Ecto neural progenitor cell (in vitro differentiated cells): ENCODE results near the gene PCDHGA1.
A peak's percentile ranks its signal among the peaks of the same experiment; 100 is the strongest.
"Not testable (repeated sequence)": the region's sequence is repeated elsewhere in the genome, so short reads cannot be mapped to it uniquely, and the experiment has no call there.

Experiments used
- DNase-seq: peaks from one replicate; pipeline ENCODE4 v3.0.0-alpha.2; 2018; ENCODE audit warnings: low spot score

Gene PCDHGA1

DNA sequence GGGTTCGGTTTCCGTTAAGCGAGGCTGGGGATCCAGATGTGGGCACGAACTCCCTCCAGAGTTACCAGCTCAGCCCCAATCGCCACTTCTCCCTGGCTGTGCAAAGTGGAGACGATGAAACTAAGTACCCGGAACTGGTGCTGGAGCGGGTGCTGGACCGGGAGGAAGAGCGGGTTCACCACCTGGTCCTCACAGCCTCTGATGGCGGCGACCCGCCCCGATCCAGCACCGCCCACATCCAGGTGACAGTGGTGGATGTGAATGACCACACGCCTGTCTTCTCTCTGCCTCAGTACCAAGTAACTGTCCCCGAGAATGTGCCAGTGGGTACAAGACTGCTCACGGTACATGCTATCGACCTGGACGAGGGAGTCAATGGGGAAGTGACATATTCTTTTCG lies 53.0 kb downstream of the PCDHGA1 start:
- DNase-seq = no peak

GRCh38 chr5:141384471-141385267 lies 54.4 kb downstream of the PCDHGA1 start:
- no peak for DNase-seq

GRCh38 chr5:141387557-141388311 lies 57.4 kb downstream of the PCDHGA1 start, which contains the start of gene PCDHGB4:
TSS of gene PCDHGB4 (plus strand) at chr5:141387698. CDS start at chr5:141387885, 187 bp downstream.
- DNase-seq = peak; percentile 73

DNA sequence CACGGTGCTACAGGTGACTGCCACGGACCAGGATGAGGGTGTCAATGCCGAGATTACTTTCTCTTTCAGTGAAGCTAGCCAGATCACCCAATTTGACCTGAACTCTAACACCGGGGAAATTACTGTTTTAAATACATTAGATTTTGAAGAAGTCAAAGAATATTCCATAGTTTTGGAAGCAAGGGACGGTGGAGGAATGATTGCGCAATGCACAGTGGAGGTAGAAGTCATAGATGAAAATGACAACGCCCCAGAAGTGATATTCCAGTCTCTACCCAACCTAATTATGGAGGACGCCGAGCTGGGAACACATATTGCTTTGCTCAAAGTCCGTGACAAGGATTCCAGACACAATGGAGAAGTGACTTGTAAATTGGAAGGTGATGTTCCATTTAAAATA lies 58.3 kb downstream of the PCDHGA1 start:
- no peak for DNase-seq

GRCh38 chr5:141389153-141390042 lies 59.1 kb downstream of the PCDHGA1 start:
- no peak for DNase-seq

DNA sequence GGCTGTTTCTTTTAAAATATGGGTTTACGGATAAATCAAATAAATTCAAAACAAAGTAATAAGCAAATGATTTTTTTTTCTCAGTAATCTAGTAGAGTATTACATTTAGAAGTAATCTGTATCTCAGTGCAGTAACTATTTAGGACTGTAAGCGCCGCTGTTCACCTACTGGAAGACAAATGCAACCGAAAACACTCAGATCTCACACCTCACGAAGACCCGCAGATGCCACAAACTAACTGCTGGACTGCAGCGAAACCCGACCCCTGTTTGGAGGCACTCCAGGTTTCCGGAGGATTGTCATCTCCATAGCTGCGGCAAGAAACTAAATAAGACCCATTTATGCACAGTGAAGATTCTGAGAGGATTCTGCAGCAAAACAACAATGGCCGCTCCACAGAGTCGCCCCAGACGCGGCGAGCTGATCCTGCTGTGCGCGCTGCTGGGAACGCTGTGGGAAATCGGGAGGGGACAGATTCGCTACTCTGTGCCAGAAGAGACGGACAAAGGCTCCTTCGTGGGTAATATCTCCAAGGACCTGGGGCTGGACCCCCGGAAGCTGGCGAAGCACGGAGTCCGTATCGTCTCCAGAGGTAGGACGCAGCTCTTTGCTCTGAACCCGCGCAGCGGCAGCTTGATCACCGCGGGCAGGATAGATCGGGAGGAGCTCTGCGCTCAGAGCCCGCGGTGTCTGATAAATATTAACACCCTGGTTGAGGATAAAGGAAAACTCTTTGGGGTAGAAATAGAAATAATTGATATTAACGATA lies 62.3 kb downstream of the PCDHGA1 start, which contains the start of gene PCDHGA8:
PCDHGA8 (plus strand) TSS at position 205 of the 770 bp plus-strand sequence; CDS start at position 386, 181 bp downstream.
- DNase-seq = no peak

- no peak for DNase-seq
Measured at GRCh38 chr5:141393267-141393666, 63.0 kb downstream of the PCDHGA1 start.

GRCh38 chr5:141394401-141395187 lies 64.3 kb downstream of the PCDHGA1 start:
- DNase-seq = not testable (repeated sequence)

DNA sequence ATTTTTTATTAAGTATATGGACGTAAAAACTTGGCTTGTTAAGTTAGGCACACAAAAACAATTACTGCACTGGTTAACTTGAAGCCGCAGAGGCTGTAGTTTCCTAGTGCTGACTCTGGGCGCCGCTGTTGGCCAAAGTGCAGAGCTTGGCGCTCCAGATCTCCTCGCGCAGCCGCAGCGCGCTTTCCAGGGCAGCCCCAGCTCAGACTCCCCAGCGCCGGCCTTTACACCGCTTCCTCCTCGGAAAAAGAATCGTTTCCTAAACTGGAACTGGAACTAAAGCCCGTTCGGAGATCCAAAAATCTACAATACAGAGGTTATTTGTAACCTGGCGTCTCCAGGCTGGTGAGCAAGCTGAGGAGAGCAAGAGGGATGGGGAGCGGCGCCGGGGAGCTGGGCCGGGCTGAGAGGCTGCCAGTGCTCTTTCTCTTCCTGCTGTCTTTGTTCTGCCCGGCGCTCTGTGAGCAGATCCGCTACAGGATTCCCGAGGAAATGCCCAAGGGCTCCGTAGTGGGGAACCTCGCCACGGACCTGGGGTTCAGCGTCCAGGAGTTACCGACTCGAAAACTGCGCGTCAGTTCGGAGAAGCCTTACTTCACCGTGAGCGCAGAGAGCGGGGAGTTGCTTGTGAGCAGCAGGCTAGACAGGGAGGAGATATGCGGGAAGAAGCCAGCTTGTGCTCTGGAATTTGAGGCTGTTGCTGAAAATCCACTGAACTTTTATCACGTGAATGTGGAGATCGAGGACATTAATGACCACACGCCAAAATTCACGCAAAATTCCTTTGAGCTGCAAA lies 67.6 kb downstream of the PCDHGA1 start, which contains the start of gene PCDHGB5:
PCDHGB5 (plus strand) TSS at position 192 of the 796 bp plus-strand sequence; CDS start at position 373, 181 bp downstream.
- DNase-seq = not testable (repeated sequence)

DNA sequence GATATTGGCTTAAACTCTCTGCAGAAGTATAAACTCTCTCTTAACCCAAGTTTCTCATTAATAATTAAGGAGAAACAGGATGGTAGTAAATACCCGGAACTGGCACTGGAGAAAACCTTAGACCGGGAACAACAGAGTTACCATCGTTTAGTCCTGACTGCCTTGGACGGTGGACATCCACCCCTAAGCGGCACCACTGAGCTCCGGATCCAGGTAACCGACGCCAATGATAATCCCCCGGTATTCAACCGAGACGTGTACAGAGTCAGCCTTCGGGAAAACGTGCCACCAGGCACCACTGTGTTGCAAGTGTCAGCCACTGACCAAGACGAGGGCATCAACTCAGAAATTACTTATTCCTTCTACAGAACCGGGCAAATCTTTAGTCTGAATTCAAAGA lies 68.3 kb downstream of the PCDHGA1 start:
- DNase-seq = no peak

GRCh38 chr5:141399555-141400258 lies 69.4 kb downstream of the PCDHGA1 start:
- DNase-seq = no peak

DNA sequence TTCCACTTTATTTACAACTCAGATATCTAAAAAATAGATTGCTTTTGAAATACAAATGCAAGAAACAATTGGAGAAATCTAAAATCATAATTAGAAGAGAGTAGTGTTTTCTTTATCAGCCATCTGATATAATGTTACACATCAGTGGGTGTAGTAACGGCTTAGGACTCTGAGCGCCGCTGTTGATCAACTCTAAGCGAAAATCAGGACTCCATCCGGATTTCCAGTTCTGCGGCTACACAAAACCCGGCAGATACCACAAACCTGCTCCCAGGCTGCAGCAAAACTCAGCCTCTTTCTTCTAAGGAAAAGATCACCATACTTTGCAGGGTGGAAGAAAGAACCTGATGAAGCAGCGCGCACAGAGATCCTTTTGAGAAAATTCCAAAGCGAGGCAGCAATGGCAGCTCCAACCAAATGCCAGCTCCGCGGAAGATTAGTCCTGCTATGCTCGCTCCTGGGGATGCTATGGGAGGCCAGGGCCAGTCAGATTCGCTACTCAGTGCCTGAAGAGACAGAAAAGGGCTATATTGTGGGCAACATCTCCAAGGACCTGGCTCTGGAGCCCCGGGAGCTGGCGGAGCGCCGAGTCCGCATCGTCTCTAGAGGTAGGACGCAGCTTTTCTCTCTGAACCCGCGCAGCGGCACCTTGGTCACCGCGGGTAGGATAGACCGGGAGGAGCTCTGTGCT lies 72.4 kb downstream of the PCDHGA1 start, which contains the start of gene PCDHGA9:
PCDHGA9 (plus strand) TSS at position 226 of the 691 bp plus-strand sequence; CDS start at position 401, 175 bp downstream.
- no peak for DNase-seq

GRCh38 chr5:141403387-141403786 lies 73.1 kb downstream of the PCDHGA1 start:
- DNase-seq = no peak

GRCh38 chr5:141407790-141408505 lies 77.6 kb downstream of the PCDHGA1 start, which contains the start of gene PCDHGB6:
TSS of gene PCDHGB6 (plus strand) at chr5:141408021. CDS start at chr5:141408203, 182 bp downstream.
- DNase-seq = peak; percentile 72

GRCh38 chr5:141409598-141410306 lies 79.4 kb downstream of the PCDHGA1 start:
- no peak for DNase-seq

DNA sequence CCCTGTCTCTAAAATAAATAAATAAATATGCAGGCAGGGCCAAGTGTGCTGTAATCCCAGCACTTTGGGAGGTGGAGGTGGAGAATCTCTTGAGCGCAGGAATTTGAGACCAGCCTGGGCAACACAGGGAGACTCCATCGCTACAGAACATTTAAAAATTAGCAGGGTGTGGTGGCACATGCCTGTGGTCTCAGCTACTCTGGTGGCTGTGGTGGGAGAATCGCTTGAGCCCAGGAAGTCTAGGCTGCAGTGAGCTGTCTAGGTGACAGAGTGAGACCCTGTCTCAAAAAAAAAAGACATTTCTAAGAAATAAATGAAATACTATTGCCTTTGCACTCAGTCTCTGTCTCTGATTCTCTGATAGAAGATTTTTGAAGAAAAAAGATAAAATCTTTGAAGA lies 81.3 kb downstream of the PCDHGA1 start:
- DNase-seq = no peak
